HuH-7.5 (cell line): ENCODE data around the gene HK2.

Source experiments
- DNase-seq: peaks from one replicate; pipeline ENCODE4 v3.0.0; 2011; ENCODE audit warnings: low spot score

The HK2 gene

DNA sequence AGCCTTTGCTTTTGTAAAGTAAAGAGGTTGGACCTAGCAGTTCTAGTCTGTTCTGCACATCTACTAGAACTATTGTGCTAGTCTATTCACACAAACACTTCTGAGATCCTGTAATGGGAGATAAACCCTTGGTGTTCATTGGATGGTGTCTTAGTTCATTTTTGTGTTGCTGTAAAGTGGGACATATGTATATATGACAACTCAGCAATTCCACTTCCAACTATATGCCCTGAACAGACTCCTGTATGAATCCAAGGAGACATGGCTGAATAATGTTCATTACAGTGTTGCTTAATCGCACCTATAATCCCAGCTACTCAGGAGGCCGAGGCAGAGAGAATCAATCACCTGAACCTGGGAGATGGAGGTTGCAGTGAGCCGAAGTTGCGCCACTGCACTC lies 23.3 kb downstream of the HK2 start:
- no peak for DNase-seq

DNA sequence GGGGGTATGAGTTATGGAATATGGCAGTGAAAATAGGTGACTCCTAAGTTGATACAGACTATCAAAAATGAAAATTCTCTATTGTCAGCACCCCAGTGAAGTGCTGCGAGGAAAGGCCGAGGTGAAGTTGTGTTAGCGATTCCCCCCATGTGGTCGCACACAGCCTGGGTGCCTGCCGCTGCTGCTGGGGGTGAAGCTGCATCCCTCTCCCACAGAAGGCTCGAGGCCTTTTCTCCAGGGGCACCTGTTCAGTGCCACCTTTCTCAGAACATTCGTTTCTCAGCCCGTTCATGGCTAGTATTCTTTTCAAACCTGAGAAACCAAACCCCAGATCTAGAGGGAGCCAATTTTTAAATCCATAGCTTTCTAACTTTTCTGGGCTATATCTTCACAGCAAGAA lies 23.8 kb downstream of the HK2 start:
- no peak for DNase-seq

DNA sequence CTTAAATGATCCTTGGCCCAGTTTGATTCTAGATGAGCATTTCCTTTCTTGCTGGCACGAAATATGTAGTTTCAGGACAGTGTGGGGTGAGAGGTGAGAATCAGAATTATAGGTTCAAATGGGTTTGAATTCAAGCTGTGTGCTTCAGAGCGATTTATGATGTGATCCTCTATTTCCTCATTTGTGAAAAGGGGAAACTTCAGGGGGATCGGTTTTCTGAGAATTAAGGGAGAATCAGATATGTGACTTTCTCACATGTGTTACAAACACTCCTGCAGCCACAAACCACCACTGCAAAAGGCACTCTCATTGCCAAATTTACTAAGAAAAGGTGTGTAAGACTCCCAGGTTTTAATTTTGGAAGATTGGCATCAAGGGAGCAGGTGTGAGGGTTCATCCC lies 24.4 kb downstream of the HK2 start:
- no peak for DNase-seq

DNA sequence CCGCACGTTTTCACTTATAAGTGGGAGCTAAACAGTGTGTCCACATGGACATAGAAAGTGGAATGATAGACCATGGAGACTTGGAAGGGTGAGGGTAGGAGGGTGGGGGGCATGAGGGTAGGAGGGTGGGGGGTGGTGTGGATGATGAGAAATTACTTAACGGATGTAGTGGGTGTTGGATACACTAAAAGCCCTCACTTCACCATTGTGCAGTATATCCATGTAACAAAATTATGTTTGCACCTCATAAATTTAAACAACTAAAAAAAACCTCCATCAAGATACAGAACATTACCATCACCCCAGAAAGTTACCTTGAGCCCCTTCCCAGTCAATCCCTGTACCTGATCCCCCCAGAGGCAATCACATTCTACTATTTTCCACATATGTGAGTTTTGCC lies 26.2 kb downstream of the HK2 start:
- no peak for DNase-seq

DNA sequence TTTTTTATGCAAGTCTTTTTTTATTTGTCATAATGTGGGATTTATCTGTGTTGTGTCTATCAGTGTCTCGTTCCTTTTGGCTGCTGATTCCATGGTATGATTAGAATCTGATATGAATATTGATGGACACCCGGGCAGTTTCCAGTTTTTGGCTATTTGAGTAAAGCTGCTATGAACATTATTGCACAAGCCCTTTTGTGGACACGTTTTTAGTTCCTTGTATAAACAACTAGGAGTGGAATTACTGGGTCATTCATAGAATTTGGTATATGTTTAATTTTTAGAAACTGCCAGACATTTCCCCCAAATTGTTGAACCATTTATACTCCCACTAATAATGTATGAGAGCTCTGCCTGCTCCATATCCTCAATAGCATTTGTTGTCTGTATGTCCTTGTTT lies 26.6 kb downstream of the HK2 start:
- DNase-seq, result no peak

DNA sequence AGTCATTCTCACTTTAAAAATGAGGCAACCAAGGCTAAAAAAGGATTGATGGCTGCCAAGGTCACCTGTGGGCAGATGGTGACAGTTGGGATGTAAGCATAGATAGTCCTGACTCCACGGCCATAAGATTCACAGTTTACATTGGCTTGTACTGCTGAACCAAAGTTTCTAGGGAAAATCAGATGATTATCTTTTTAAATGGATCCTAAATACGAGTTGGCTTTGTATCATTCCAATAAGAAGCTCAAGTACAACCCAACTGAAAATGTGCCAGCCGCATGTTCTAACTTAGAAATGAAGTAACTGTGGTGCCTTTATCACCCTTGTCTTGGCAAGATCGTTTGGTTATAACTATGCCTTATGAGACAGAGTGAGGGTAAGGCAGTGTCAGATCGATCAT lies 27.6 kb downstream of the HK2 start:
- DNase-seq, result no peak

DNA sequence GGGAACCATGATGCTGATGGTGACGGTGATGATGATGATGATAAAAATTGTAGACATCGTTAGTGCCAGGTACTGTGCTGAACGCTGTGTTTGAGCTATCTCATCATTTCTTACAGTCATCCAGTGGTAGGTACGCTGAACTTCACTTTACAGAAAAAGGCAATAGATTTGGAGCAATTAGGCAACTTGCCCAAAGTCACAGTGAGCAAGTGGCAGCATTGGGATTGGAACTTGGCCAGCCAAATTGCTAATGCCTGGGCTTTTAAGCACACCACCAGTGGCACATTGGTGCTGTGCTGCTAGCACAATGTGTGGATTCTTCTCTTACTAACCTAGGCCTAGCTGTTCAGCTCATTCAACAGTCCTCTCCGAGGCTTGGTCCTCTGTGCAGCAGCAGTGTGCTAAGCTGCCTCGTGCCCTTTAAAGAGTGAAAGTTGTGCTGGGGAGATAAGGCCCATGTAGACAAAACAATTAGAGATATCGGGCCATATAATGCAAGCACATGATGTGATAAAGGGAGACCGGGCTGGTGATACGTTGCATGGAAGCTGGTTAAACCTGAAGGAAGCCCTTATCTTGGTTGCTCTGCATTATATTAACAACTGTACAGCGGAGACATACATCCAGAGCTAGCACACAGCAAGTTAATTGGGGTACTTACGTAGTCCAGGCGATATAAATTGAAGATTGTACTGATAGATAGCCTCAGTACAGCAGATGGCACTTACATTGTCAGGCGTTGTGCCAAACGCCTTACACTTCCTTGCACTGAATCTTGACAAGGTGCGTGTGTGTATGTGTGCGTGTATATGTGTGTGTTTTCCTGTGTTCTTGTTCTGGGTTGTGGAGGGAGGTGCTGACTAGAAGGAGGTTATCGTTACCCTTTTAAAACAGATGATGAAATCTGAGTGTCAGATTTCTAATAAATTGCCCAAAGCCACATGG lies 28.4 kb downstream of the HK2 start:
- no peak for DNase-seq

DNA sequence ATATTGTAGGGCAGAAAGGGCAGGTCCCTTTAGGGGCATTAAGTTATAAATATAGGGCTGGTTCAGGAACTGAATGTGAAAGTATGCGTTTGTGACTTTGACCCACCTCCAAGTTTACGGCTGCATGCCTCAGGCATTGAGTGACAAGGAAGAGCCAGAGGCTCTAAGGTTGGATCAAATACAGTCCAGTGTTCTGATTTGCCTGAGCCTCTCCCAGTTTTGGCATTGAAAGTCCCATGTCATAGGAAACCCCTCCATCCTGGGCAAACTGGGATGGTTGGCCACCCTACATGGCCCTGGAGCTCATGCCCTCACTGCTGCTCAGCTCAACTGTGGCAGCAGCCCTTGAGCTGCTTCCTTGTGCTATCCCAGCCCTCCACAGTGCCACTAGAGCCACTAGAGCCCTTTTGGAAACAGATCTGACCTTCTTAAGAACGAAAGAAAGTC lies 29.9 kb downstream of the HK2 start:
- DNase-seq, result no peak

DNA sequence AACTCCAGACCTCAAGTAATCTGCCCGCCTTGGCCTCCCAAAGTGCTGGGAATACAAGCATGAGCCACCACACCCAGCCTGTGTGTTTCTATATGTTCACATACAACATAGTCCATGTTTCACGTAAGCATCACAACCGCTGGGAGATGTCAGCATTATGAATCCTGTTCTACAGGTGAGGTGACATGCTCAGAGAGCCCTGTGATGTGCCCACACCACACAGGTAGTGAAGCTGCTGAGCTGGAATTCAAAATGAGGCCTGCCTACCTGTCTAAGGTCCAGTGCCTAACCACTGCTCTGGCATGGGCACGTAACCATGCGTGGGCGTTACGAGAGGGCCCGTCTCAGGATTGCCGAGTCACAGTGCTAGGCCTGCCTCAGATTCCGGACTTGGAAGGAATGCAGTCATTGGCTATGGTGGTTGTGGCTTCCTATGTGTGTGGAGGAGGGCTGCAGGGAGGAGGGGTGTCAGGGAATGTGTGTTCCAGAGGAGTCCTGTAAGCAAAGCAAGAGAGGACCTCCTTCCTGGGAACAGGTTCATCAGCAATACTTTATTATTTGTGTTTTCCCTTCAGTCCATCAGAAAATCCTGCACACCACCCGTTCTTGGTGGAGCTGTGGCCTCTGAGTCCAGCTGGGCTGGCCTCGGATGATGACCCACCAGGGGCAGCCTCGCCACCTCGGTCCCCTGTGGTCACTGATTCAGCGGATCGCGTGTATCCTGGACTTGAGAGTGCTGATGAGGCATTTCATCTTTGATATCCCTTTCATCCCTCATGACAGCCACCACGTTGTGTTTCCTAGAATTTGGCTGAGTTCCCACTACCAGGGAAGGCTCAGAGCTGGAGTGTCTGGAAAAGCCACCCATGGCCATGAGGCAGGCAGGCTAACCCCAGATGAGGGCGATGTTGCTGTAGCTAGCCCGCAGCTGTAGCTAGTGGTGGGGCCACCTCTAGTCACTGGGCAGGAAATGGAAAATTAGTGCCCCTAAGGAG lies 31.1 kb downstream of the HK2 start:
- DNase-seq, result no peak

DNA sequence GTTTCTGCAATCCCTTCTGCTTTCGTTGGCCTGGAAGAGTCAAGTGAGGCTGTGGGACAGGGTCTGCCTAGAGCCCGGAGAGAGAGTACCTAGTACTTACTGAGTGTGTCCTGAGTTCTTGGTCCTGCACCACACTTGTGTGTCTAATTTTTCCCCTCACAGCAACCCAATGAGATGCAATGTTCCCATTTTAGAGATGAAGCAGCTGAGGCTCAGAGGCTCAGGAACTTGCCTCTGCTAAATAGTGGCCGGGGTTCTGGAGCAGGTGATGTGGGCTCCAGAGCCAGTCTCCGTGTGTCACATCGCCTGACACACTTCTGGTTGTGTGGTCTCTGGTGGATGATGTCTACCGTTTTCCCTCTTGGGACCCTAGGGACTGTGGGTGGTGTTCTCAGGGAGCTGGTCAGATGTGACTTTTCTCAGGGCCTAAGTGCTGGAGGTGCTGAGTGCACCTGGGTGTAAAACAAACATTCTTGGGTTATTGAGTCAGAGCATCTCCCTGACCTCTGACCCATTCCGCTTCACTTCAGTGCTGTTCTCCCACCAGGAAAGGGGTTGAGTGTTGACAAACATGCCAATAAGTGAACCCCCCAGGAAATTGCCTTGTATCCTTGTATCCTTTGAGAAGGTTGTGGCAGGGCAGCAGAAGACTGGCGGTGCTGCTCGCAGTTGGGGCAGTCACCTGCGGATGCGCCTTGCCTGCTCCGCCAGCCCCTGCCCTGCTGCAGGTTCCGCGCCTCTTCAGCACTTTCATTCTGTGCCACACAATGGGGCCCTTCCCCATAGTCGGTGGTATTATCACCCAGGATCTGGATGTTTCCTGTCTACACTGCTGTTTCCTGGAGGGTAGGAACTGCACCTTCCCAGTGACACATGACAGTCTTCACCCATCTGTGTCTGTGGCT lies 32.1 kb downstream of the HK2 start:
- no peak for DNase-seq

DNA sequence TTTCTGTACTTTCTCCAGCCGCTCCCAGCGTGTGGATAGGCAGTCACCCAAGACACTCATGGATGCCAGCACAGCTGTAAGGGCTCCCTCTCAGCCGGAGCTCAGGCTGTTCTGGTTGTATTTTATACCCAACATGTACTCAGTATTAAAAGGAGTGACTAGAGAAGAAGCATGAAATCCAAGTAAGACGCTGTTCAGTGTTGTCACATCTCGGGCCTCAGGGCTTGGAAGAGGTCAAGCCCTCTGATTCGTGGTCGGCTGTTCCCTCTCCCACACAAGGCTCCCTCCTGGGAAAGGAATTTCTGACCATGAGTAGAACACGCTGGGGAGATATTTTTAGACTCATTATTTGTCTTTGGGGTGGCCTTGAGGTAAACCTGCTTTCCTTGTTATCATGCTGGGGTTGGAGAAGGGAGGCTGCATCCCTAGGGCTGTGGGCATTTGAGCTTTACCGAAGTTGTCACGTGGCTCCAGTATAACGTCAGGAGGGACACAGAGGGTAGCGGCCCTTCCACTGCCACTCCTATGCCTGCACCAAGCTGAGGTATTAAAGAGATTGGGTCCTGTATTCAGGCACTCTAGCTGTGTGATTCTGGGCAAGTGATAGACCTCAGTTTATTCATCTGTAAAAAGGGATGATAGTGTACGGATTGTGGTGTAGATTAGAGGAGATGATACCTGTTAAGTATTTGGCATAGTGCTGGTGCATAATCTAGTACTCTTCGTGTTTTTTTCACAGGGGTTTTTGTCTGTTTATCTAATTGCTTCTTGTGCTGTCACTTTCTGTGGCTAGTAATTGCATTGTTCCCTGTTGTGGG lies 34.1 kb downstream of the HK2 start:
- peak; percentile 38 for DNase-seq

DNA sequence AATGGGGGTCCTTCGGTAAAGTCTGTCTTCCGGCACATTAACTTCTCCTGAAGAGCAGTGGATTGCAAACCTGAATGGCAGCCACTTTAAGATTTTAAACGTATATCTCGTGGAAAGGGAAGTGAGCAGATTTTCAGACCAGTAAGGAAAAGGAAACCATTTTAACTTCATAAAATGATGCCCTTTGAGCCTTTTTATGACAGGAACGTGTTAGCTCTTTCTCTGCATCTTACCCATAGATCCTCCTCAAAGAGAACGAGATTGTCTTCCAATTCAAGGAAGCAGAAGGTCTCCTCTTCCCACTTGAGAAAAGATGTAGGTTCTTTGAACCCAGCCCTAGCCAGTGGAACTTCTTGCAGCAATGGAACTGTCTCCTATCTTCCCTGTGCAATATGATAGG lies 35.6 kb downstream of the HK2 start:
- no peak for DNase-seq

DNA sequence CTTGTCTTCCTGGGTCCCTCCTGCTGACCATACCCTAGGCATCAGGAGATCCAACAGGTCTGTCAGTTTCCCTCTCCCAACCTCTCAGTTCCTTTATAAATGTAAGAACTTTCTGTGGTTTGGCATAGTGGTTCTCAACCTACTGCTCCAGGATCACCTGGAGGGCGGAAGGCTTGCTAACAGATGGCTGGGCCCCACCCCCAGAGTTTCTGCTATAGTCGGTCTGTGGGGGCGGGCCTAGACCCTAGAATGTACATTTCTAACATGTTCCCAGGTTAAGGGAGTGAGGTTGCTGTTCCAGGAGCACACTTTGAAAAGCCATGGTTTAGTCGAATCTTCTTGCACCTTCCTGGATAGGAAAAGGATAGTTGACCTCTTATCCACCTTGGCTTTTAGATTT lies 37.0 kb downstream of the HK2 start:
- DNase-seq, result no peak

DNA sequence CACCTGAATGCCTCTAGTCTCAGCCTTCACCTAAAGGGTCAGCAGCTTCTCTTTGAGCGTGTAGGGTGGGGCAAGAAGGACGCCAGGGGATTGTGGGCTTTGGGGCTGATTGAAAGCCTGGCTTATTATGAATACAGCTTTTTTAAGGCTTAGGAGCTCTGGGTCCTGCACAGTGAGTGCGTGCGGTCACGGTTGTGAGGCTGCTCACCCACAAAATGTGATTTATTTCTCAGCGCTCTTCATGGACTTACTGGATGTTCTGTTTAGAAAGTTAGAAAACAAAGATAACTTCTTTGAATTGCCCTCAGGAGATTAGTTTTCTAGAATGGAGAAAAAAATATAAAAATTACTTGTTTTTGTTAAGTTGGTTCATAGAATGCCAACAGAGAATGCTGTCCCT lies 37.5 kb downstream of the HK2 start:
- no peak for DNase-seq

DNA sequence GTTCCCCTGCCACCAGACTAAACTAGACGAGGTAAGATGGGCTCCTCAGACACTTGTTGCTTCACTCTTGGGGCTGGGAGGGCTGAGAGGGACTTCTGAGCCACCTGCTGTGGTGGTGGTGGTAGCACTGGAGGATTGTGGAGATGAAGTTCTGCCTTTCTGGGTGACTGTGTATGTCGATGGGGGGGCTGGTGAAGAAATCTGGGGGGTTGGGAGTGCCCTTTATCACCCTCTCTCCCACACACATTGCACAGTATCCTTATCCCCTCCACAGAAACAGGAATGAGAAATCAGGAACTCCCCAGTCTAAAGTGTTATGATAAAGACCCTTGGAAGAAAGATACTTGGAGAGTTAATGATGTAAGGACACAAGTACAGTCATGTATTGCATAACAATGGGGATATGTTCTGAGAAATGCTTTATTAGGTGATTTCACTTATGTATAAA lies 38.5 kb downstream of the HK2 start:
- DNase-seq, result no peak

DNA sequence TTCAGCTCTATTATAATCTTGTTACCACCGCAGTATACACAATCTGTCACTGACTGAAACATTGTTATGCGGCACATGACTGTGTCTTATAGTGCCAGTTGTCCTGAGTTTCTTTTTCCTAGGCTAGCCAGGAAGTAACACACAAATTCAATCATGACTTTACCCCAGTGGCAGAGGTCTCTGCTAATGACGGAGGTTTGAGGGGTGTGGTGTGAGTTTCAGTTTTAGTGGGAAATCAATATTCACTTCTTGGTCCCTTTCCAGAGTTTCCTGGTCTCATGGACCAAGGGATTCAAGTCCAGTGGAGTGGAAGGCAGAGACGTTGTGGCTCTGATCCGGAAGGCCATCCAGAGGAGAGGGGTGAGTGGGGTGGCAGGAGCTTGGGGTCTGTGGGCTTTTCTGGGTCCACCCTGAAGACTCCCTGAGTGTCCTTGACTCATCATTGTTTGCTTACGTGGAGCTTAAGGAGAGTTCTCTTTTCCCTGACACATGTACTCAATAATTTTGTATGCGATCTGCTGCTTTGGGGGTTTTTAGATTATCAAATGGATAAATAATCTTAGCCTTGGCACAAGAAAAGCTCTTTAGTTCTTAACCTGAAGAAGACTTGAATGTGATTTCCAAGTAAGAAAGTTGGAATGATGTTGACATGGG lies 39.2 kb downstream of the HK2 start:
- no peak for DNase-seq

DNA sequence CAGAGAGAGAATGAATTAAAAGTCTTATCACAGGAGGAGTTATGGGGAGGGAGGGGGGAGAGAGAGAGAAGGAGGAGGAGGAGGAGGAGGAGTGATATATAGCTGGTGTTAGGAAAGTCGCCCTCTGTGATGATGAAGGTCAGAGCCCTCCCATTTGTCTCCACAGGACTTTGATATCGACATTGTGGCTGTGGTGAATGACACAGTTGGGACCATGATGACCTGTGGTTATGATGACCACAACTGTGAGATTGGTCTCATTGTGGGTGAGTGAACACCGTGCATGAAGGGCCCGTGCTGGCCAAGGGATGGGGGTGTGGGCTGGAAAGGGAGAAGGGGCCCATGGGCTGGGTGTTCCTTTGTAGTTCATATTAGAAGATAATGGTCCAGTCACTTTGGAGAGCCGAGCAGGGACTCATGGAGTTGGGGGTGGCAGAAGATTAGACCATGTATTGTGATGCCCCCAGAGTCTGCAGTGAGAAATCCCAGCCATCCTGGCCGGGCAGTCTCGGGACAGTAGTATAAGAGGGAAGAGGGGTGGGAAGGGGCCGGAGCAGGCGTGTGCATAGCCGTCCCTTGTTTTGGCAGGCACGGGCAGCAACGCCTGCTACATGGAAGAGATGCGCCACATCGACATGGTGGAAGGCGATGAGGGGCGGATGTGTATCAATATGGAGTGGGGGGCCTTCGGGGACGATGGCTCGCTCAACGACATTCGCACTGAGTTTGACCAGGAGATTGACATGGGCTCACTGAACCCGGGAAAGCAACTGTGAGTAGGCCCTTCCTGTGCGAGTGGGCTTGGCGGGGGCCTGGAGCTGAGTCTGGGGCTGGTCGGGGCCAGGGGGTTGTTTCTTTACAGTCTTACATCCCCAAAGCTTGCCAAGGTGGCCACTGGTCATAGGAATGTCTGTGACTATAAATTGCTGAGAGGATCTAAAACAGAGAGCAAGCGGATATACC lies 40.0 kb downstream of the HK2 start:
- DNase-seq, result no peak

DNA sequence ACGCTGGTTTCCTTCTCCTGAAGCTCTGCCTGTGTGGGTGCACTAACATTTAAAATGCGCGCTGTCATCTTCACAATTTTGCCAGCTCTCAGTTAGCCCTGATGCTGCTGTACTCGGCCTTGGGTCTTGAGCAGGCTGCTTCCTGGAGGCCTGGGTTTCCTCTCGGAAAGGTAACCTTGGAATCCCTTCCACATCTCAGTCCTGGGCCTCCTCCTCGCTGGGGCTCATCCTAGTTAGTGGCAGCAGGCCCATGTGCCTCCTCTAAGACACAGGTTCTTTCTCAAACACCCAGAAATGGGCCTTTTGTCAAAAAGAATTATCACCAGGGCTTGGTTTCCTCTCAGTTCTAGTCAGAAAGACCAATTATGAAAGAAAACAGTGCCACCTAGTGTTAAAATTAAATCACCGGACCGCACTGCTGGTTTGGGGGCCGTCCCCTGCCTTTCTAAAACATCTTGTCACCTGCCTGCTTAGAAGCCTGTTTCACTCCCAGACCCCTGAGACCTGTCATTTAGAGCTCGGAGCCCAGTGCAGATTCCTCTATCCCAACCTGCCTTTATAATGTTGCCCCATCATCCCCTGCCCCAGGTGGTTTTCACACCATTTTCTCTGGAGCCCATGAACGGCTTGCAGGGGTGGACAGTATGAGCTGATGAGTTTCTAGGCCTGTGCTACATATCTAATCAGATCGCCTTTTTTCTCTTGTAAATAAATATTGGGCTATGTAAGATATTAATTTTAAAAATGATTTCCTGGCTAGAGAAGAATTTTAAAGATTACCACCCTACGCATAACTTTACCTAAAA lies 42.4 kb downstream of the HK2 start:
- peak; percentile 49 for DNase-seq
